HG03280 (cell line): ENCODE results near the gene ERFL.

Source experiments
- ATAC-seq: cut with Tn5 transposase; IDR thresholded peaks from one replicate; pipeline ENCODE4 v1.9.1; 2021; ENCODE audit warnings: mild to moderate bottlenecking, moderate library complexity; ENCODE audit not compliant: unreplicated experiment

Gene ERFL

GRCh38 chr19:41927497-41928192 lies 604 bp downstream of the ERFL start:
- no peak for ATAC-seq

DNA sequence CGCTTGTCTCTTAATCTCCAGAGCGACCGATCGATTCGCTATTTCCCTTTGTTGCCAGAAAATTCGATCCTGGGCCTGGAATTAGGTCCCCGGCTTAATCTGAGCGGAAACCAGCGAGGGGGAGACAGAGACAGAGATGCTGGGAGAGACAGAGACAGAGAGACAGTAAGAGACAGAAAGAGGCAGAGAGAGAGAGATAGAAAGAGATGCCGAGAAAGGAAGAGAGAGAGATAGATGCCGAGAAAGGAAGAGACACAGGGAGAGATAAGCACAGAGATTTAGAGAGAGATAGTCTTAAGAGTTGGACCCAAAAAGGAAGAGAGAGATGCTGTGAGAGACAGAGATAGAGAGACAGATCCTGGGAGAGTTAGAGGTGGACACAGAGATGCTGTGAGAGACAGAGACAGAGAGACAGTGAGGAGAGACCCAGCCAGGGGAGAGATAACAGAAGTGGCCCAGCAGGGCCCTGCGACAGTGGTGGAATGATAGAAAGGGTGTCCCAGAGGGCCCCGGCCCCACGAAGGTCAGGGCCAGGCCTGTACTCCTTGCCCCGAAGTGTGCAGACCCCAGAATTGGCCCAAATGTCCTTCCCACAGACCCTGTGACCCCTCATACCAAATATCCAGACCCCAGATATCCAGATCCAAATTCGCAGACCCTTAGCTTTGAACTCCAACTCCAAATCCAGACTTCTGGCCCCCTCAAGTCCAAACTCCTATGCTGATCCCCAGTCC lies 1.3 kb downstream of the ERFL start:
- ATAC-seq = no peak

DNA sequence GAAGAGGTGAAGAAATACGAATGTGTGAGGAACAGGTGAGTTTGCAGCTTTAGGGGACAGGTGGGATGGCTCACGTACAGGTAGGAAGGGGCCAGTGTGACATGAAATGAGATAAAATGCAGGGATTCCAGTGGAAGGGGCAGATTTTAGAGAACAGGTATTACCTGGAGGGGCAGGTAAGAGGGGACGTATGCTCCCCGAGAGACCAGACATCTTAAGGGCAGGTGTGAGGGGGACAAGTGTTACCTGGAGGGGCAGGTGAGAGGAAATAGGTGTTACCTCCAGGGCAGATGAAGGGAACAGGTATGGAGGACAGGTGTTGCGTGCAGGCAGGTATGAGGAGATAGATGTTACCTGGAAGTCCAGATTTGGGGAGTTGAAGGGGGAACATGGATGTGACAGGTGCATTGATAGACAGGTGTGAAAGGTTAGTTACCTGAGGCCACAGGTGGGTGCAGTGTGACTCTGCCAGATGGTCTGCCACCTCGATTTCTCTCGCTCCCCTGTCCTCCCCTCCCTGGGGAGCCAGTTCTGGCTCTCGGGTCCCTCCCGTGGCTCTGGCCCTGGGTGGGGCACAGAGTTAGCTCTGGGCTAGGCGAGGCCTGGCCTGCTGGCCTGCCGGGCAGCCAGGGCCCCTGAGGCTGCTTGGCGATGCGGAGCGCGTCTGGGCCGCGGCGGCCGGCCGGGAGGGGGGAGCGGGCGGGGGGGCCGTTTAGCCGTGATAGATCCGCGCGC lies 2.1 kb downstream of the ERFL start:
- no peak for ATAC-seq

- ATAC-seq = no peak
Observed at GRCh38 chr19:41925208-41926003, 2.8 kb downstream of the ERFL start.

DNA sequence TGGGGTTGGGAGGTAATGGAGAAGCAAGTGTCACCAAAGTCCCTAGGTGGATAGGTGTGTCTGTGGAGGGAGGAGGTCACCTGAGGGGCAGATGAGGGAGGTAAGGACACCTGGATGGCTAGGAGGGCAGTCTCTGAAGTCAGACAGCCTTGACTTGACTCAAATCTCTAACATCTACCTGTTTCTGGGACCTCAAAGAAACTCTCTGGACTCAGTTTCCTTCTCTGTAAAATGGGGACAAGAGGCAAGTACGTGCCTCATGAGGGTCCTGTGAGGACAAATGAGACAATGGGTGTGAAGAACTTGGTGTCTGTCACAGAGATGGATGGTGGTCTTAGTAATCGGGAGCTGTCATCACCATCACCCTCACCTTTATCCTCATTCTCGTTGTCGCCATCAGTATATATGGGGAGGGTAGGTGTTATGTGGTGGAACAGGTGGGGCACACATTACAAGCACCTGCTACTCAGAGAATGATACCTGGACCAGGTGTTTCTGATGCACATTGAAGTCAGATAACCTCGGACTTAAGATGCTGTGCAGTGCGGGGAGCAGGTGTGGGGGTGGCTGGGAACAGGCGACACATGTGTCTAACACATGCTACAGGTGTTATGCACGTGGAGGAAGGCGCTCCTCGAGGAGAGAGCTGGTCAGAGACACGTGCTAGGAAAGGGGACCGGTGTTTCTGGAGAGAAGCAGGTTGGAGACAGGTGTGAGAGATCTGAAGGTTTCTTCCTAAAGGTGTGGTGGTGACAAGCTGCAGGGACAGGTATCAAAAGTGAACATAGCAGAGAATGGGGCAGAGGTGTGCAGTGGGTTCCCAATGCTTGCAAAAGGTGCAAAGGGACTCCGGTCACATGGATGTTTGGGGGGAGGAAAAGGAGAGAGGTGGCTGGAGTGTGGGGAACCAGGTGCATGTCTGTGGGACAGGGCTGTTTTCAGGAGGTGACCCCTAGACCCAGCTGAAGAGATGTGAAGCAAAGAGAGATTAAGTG lies 3.8 kb downstream of the ERFL start:
- no peak for ATAC-seq

DNA sequence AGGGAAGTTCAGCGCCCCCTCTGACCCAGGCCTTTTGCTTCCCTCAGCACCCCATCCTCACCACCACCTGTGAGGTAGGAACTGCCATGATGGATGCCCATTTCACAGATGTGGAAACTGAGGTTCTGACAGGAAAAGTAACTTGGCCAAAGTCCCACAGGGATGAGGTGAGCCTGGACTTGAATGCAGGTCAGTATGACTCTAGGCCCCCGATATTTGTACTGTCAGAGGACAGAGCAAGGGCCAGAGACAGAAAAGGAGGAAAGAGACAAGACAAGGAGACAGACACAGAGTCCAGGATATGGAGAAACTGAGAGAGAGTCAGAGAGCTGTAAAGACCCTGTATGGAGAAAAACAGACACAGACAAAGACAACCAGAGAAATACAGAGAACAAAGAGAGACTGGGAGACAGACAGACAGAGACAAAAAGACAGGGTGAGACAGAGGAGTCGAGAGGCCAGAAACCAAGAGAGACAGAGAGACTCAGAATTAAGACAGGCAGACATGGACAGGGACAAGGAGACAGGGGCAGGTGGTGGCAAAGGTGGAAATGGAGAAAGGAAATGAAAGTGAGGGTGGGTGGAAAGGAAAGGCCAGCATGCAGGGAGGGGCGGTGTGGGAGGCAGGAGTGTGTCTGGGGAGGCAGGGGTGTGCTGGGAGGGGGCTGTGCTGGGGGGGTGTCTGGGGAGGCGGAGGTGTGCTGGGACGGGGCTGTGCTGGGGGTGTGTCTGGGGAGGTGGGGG lies 5.0 kb downstream of the ERFL start:
- ATAC-seq = no peak

DNA sequence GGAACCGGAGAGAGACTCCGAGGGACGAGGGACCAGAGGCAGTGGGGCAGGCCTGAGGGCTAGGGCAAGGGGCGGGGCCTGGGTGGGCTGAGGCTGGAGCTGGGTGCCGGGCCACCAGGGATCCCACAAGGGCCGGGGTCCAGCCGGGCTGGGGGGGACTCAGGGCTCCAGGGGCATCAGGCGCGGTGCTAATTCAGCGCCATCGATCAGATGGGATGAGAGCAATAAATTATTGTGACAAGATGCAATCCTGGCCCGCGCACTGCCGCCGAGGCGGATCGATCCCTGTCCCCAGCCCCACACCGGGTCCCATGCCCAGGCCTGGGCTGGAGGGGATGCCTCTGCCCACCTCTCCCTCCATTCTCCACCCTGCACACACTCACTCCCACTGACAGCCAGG lies 5.7 kb downstream of the ERFL start:
- no peak for ATAC-seq

DNA sequence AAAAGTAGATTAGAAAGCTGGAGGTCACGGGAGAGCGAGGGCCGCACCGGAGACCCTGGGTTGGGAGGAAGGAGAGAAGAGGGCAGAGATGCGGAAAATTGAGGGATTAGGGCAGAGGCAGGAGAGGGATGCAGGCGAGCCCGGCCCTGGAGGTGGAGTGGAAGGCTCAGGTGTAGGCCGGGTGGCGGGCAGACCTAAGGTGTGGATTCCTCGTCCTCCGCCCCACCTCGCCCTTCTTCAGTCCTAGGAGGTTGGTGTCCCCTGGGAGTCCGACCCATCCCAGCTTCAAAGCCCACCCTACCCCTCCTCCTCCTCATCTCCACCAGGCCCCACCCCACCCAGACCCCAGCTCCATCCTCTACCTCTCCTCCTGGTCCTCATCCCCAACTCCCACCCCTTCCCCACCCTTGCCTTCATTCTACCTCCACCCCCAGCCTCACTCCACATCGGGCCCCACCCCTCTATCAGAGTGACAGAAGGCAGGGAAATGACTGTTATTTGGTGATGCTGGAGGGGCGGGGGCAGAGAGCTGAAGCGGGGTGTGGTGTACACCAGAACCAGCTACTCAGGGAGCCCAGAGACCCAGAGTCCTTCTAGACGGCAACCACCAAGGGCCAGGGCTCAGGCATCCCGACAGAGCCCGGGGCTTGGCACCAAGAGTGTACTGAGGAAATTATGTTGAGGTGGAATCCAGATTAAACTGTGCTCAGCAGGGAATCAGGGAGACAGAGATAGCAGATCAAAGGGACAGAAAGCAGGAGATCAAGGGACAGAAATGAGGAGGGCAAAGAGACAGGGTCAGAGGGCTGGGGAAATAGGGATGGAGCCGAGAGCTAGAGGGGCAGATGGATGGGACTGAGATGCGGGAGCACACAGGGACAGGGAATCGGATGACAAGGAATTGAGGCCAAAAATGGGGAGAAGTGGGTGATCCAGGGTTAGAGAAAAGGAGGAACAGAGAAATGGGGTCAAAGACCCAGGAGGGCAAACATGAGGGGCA lies 6.4 kb downstream of the ERFL start:
- no peak for ATAC-seq

GRCh38 chr19:41920882-41921576 lies 7.2 kb downstream of the ERFL start:
- no peak for ATAC-seq

- no peak for ATAC-seq
Observed at GRCh38 chr19:41919948-41920712, 8.1 kb downstream of the ERFL start.

DNA sequence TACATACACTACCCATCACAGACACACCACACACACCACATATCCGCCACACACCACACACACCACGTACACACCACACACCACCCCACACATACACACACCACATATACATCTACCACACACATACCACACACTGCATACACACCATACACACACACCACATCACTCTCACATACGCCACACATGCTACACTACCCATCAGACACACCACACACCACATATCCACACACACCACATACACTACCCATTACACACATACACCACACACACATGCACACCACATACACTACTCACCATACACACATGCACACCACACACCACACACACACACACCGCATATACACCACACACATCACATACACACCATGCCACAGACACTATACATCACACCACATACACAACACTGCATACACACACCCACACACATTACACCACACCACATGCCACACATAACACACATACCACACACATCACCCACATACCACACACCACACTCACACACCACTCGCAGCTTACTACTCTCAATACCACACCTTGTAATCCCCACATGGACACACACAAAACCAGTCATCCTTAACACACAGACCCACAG lies 9.5 kb downstream of the ERFL start:
- no peak for ATAC-seq

GRCh38 chr19:41918095-41918494 lies 10.2 kb downstream of the ERFL start:
- no peak for ATAC-seq

- ATAC-seq = no peak
Observed at GRCh38 chr19:41917676-41918075, 10.6 kb downstream of the ERFL start.

DNA sequence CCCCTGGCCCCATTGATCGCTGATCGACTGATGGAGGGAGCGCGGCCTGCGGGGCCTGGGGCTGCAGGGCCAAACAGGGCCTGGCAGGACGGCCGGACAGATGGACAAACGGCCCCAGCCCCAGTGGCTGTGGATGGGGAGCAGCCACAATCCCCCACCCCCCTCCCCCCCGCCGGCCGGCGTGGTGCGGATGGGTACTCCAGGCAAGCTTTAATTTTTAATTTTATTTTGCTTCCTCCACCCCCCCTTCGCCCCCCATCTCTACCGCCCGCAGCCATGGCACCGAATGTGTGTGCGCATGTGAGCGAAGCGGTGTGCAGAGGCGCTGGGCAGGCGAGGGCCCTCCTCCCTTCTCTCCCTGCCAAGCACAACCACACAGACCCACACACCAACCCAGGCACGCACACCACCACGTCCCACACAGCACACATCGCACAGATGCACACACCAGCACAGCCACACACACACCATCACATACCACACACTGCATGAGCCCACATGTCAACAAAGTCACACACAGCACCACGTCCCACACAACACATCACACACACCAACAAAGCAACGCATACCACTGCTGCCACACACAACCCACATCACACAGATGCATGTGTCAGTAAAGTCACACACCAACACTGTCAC lies 12.4 kb downstream of the ERFL start:
- ATAC-seq = no peak

GRCh38 chr19:41915021-41915775 lies 13.1 kb downstream of the ERFL start:
- ATAC-seq = no peak
